ENCODE measurements around the gene RAVER1.
"Not testable (repeated sequence)": the region's sequence is repeated elsewhere in the genome, so short reads cannot be mapped to it uniquely, and the experiment has no call there.

Gene RAVER1

GRCh38 chr19:10284065-10284959 is 49.0 kb downstream of the RAVER1 start:
- no peak for TF ChIP-seq CTCF (IDR thresholded peaks at IDR 0.05; ENCODE audit: low read depth, low read length)
- DNase-seq (ENCODE audit: low read depth in 2 of 2): no peak
- H3K4me3 ChIP-seq (replicated peaks in 1 of 2; ENCODE audit: low read depth in 2 of 2, low read length in 2 of 2): no peak overlapping the region

- no peak overlapping the region for H3K4me3 ChIP-seq (replicated peaks in 1 of 2; ENCODE audit: low read depth in 2 of 2, low read length in 2 of 2)
- no peak for TF ChIP-seq CTCF (IDR thresholded peaks at IDR 0.05; ENCODE audit: low read depth, low read length)
- DNase-seq (ENCODE audit: low read depth in 2 of 2): no peak
Measured at GRCh38 chr19:10283301-10284064, 49.8 kb downstream of the RAVER1 start.

- not testable (repeated sequence) for DNase-seq (ENCODE audit: low read depth in 2 of 2)
Measured at GRCh38 chr19:10282043-10282442, 51.3 kb downstream of the RAVER1 start.

GRCh38 chr19:10279737-10280442 is 53.4 kb downstream of the RAVER1 start:
- no peak for TF ChIP-seq CTCF (IDR thresholded peaks at IDR 0.05; ENCODE audit: low read depth, low read length)
- H3K4me3 ChIP-seq (replicated peaks in 1 of 2; ENCODE audit: low read depth in 2 of 2, low read length in 2 of 2): no peak overlapping the region
- no peak for DNase-seq (ENCODE audit: low read depth in 2 of 2)

More at GRCh38 chr19:10282043-10282442, 51.3 kb downstream of the RAVER1 start:
- not testable (repeated sequence) for H3K4me3 ChIP-seq (replicated peaks in 1 of 2; ENCODE audit: low read depth in 2 of 2, low read length in 2 of 2)

GRCh38 chr19:10278935-10279334 is 54.4 kb downstream of the RAVER1 start:
- TF ChIP-seq CTCF (IDR thresholded peaks at IDR 0.05; ENCODE audit: low read depth, low read length): no peak
- no peak overlapping the region for H3K4me3 ChIP-seq (replicated peaks in 1 of 2; ENCODE audit: low read depth in 2 of 2, low read length in 2 of 2)
- DNase-seq (ENCODE audit: low read depth in 2 of 2): no peak

- no peak overlapping the region for H3K4me3 ChIP-seq (replicated peaks in 1 of 2; ENCODE audit: low read depth in 2 of 2, low read length in 2 of 2)
- DNase-seq (ENCODE audit: low read depth in 2 of 2): no peak
- TF ChIP-seq CTCF (IDR thresholded peaks at IDR 0.05; ENCODE audit: low read depth, low read length): no peak
Measured at GRCh38 chr19:10277795-10278589, 55.3 kb downstream of the RAVER1 start.

Measured in cardiac fibroblast (primary cell).